Prostate gland (tissue), 2 donors: Measurements from ENCODE around the gene FOXE3. TPM values are rescaled to one million over a fixed set of nuclear protein-coding genes. Genes with fewer than 3 reads are reported as not detected.

Source experiments
- DNase-seq: peaks from one replicate; pipeline ENCODE4 v3.0.0-alpha.2; 2019; ENCODE audit warnings: low spot score
- H3K27ac ChIP-seq, 2 donors: fragments of 200-600 bp; sonication (generic); 2 replicates each; pipeline ENCODE4 v1.5.1; 2017 to 2019
- H3K27me3 ChIP-seq: fragments of 200-600 bp; sonication (generic); replicated peaks from 2 replicates; pipeline ENCODE4 v1.5.1; 2019; ENCODE audit not compliant: insufficient read depth
- H3K36me3 ChIP-seq, 2 donors: fragments of 200-600 bp; sonication (generic); 1 replicate in 1 of 2; 2 replicates in 1 of 2; pipeline versions ENCODE4 v1.5.1 to v1.8.1; 2017 to 2019
- H3K4me1 ChIP-seq: fragments of 200-600 bp; sonication (generic); replicated peaks from 2 replicates; pipeline ENCODE4 v1.5.1; 2019
- H3K4me3 ChIP-seq, 2 donors: fragments of 200-600 bp; sonication (generic); 2 replicates each; pipeline ENCODE4 v1.5.1; 2017 to 2019
- H3K9me3 ChIP-seq: fragments of 200-600 bp; sonication (generic); 2 replicates; pipeline ENCODE4 v1.5.1; 2017
- CTCF ChIP-seq, 4 experiments: fragments of 200-600 bp in 2 of 4; fragments of 450-650 bp in 2 of 4; sonication (generic) in 2 of 4; IDR thresholded peaks; 1 replicate in 3 of 4; 2 replicates in 1 of 4; pipeline ENCODE4 v1.5.1; 2016 to 2019; ENCODE audit warnings: antibody characterized with exemption in 4 of 4, mild to moderate bottlenecking in 2 of 4, moderate library complexity in 2 of 4
- POLR2A ChIP-seq: fragments of 450-650 bp; IDR thresholded peaks from one replicate; pipeline ENCODE4 v1.6.1; 2016; ENCODE audit warnings: antibody characterized with exemption, mild to moderate bottlenecking
- POLR2AphosphoS5 ChIP-seq: sonication (generic); formaldehyde crosslinking; IDR thresholded peaks from one replicate; pipeline ENCODE4 v1.6.1; 2017; ENCODE audit warnings: antibody characterized with exemption
- WGBS: methylation state at CpG from one replicate; pipeline ENCODE4 v1.1.5; 2018; 5-methylcytosine and 5-hydroxymethylcytosine counted together
- intact Hi-C: fragments of 100-400 bp; cut with DNase I; formaldehyde crosslinking; loops from one replicate; pipeline ENCODE4 v1.14.2; 2022
- total RNA-seq, 2 donors: library from RNA; depleted of rRNA; stranded (reverse); fragments of >200 nt; gene quantifications; one replicate each; pipeline ENCODE4 v1.1.0, GENCODE V29; 2016

Gene FOXE3
- total RNA-seq, 2 donors from 2014 or later = 0.28 TPM; not detected in 1

- no peak for DNase-seq
- TF ChIP-seq CTCF (IDR thresholded peaks at IDR 0.05) (no peak), POLR2AphosphoS5 (no peak), POLR2A (no peak)
- Histone ChIP-seq H3K4me1 (no peaks in the 10 kb centered on the region), H3K27me3 (peaks cover 30% of the 10 kb centered on the region), H3K9me3 (no peaks in the 10 kb centered on the region), H3K36me3 (no peaks in the 10 kb centered on the region), H3K4me3 (peak overlapping the region; percentile 47 to 57), H3K27ac (peak overlapping the region; percentile 29 to 49)
- intact Hi-C loops = loop anchor here (5.0 kb wide), 1 partner anchor 138 kb away; no protein-coding TSS in a partner anchor
- WGBS = 8% methylated on average over 46 of the region's 86 CpGs
Measured at GRCh38 chr1:47439017-47439818, 23.1 kb downstream of the FOXE3 start.

GRCh38 chr1:47439819-47440598, 23.9 kb downstream of the FOXE3 start:
- Histone ChIP-seq H3K36me3 (no peaks in the 10 kb centered on the region), H3K4me1 (peaks cover 3% of the 10 kb centered on the region), H3K9me3 (no peaks in the 10 kb centered on the region), H3K27me3 (peaks cover 35% of the 10 kb centered on the region), H3K27ac (peak overlapping the region; percentile 29 to 49), H3K4me3 (peak overlapping the region; percentile 47 to 57)
- 60% methylated on average over 20 of the region's 20 CpGs for WGBS
- no peak for DNase-seq
- intact Hi-C loops = loop anchor here (5.0 to 10.0 kb wide), 2 partner anchors 65 to 137 kb away; no protein-coding TSS in a partner anchor
- TF ChIP-seq CTCF (IDR thresholded peaks at IDR 0.05) = no peak
- no peak for TF ChIP-seq POLR2A
- TF ChIP-seq POLR2AphosphoS5 = no peak

- H3K9me3 ChIP-seq = no peaks in the 10 kb centered on the region
- TF ChIP-seq CTCF (IDR thresholded peaks at IDR 0.05) (no peak), POLR2A (no peak), POLR2AphosphoS5 (no peak)
- 61% methylated on average over 5 of the region's 5 CpGs for WGBS
- intact Hi-C loops = loop anchor here (10.0 kb wide), 1 partner anchor 64 kb away; no protein-coding TSS in a partner anchor
- peak overlapping the region in 1 of 2 donors; percentile 29 for H3K27ac ChIP-seq
- H3K4me3 ChIP-seq = peak overlapping the region in 1 of 2 donors; percentile 47
- H3K4me1 ChIP-seq = peaks cover 3% of the 10 kb centered on the region
- no peaks in the 10 kb centered on the region for H3K36me3 ChIP-seq
- H3K27me3 ChIP-seq = peaks cover 38% of the 10 kb centered on the region
- DNase-seq = no peak
Measured at GRCh38 chr1:47440599-47441081, 24.6 kb downstream of the FOXE3 start.

GRCh38 chr1:47441450-47442106, 25.5 kb downstream of the FOXE3 start:
- intact Hi-C loops = loop anchor here (10.0 kb wide), 1 partner anchor 63 kb away; no protein-coding TSS in a partner anchor
- no peaks in the 10 kb centered on the region for H3K36me3 ChIP-seq
- H3K27me3 ChIP-seq = peaks cover 40% of the 10 kb centered on the region
- no peak overlapping the region for H3K27ac ChIP-seq
- peaks cover 3% of the 10 kb centered on the region for H3K4me1 ChIP-seq
- 91% methylated on average over 3 of the region's 3 CpGs for WGBS
- H3K4me3 ChIP-seq = no peak overlapping the region
- H3K9me3 ChIP-seq = no peaks in the 10 kb centered on the region
- DNase-seq = no peak
- TF ChIP-seq POLR2AphosphoS5 (no peak), CTCF (IDR thresholded peaks at IDR 0.05) (no peak), POLR2A (no peak)
